Ammon's horn (tissue), 1 donor: ENCODE results near the gene VPS8.

Experiments used
- DNase-seq: peaks from one replicate; pipeline ENCODE4 v3.0.0-alpha.2; 2016; ENCODE audit warnings: low spot score

VPS8 gene

GRCh38 chr3:185060655-185061054, 248.7 kb downstream of the VPS8 start:
- DNase-seq, result no peak

DNA sequence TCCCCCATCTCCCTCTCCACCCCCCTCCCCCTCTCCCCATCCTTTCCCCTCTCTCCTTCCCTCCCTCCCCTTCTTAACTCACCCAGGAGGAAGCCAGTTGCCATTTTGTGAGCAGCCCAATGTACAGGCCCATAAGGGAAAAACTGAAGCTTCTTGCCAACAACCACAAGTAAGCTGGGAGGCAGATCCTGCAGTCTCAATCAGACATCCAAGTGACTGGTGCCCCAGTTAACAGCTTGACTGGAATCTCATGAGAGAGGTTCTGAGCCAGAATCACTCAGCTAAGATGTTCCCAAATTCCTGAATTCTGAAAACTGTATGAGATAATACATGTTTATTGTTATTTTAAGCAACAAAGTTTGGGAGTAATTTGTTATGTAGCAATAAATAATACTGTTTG, 250.2 kb downstream of the VPS8 start:
- DNase-seq, result no peak

DNA sequence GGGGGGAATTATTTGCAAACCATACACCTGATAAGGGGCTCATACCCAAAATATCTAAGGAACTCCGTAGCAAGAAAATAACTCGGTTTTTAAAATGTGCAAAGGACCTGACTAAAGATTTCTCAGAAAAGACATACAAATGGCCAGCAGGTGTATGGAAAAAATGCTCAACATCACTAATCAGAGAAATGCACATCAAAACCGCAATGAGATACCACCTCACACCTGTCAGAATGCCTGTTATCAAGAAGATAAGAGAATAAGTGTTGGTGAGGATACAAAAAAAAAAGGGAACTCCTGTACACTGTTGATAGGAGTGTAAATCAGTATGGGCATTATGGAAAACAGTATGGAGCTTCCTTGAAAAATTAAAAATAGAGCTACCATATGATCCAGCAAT, 251.5 kb downstream of the VPS8 start:
- no peak for DNase-seq

- DNase-seq, result no peak
Measured at GRCh38 chr3:185065059-185065458, 253.1 kb downstream of the VPS8 start.

DNA sequence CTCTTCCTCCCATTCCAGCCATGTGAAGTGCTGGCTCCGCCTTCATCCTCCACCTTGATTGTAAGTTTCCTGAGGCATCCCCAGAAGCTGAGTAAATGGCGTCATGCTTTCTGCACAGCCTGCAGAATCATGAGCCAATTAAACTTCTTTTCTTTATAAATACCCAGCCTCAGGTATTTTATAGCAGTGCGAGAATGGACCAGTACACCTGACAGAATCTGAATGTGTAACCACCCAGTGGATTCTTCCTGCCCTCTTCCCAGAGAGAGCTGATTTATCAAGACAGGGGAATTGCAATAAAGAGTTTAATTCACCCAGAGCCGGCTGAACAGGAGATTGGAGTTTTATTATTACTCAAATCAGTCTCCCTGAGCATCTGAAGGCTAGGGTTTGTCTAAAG, 254.3 kb downstream of the VPS8 start:
- no peak for DNase-seq

- DNase-seq, result no peak
Measured at GRCh38 chr3:185067173-185067572, 255.2 kb downstream of the VPS8 start.

GRCh38 chr3:185069037-185070030, 257.4 kb downstream of the VPS8 start:
- no peak for DNase-seq

- no peak for DNase-seq
Measured at GRCh38 chr3:185070491-185071286, 258.7 kb downstream of the VPS8 start.

GRCh38 chr3:185071287-185071800, 259.4 kb downstream of the VPS8 start:
- DNase-seq, result no peak

DNA sequence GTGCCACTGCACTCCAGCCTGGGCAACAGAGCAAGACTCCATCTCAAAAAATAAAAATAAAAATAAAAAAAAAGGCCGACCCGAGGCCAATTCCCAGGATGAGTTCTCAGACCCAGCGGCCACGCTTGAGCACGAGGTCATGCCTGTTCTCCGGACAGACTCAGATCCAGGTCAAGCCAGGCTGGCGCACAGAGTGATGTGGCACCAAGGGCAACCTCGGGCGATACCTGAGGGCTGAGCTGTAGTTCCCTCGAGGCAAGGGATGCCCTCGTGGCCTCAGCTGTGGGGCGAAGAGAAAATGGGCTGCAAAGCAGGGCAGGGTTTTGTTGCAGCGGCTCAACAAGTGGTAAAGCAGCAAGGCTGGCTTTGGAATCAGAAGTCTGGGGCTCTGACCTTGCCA, 263.6 kb downstream of the VPS8 start:
- no peak for DNase-seq

- no peak for DNase-seq
Measured at GRCh38 chr3:185076219-185076618, 264.3 kb downstream of the VPS8 start.

DNA sequence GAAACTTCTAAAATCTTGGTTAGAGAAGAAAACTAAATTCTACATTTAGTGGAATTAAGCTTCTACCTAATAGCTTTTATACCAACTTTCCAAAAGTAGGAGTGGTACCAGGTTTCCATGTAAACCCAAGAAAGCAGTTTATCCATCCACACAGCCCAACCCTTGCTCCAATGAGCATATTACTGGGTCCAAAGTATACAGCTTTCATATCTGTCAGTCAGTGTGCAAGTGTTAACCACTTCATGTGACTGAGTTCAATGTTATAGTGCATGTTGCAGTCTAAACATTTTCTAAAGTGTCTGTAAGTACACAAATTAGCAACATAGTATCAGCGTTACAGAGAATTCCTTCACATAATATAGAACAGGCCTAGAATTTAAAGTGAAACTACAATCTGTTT, 267.7 kb downstream of the VPS8 start:
- DNase-seq, result no peak

- no peak for DNase-seq
Measured at GRCh38 chr3:185081521-185081920, 269.6 kb downstream of the VPS8 start.

DNA sequence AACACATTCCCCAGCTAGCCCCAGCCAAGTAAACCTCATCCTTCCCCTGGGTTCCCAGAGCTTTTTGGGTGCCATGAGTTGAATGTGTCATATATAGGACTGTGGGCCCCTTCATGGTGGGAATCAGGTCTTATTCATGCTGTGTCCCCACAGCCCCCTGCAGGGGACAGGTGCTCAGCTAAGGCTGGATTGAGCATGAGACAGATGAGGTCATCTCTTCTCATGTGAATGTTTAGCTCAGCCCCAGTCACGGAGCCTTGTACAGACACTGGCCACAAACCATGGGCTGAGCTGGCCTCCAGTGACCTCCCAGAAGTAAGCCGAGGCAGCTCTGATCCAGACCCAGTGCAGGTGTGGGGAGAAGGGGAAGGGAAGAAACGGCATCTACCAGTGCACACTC, 270.2 kb downstream of the VPS8 start:
- no peak for DNase-seq

GRCh38 chr3:185082829-185083228, 270.9 kb downstream of the VPS8 start:
- no peak for DNase-seq

DNA sequence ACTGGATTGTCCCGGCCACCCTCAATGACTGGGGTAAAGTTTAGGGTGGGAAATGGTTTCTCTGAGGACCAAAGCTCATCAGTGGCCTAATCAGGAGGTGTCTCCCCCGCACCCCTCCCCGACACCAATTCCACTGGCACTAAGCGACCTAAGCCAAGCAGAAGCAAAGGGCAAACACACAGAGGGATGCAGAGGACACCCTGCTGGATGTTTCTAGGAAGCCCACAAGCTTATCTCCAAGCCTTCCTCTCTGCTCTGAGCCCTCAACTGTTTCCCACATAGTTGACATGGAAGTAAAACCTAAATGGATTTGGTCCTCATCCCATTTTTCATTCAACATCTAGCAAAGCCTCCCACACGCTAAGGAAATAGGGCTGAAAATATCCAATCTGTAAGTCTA, 272.4 kb downstream of the VPS8 start:
- no peak for DNase-seq

- peak; percentile 26 for DNase-seq
Measured at GRCh38 chr3:185084901-185085300, 272.9 kb downstream of the VPS8 start.

DNA sequence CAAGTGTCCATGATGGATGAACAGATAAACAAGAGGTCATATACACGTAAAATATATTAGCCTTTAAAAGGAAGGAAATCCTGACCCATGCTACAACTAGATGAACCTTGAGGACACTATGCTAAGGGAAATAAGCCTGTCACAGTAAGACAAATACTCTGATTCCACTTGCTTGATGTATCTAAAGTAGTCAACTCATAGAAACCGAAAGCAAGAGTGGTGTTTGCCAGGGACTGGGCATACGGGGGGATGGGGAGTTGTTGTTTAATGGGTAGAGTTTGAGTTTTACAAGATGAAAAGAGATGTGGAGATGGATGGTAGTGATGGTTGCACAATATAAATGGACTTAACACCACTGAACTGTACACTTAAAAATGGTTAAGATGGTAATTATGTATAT, 275.5 kb downstream of the VPS8 start:
- no peak for DNase-seq

GRCh38 chr3:185089343-185089742, 277.4 kb downstream of the VPS8 start:
- DNase-seq, result no peak

DNA sequence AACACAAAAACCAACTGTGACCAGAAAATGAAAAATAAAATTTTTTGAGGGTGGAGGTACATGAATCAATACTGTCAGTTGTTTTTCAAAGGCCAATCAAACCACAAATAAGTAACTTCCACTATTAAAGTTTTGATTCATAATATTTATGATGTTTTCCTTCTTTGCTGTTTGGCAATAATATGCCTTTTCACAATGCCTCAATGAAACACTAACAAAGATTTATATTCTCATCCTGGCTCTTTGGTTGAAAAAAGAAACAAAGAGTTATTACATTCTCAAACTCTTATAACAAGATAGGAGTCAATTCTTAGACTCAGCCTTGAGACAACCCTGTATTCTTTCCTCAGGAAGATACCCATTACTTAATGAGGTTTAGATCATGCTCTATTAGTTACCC, 277.8 kb downstream of the VPS8 start:
- no peak for DNase-seq

- DNase-seq, result no peak
Measured at GRCh38 chr3:185090811-185091210, 278.8 kb downstream of the VPS8 start.

- DNase-seq, result no peak
Measured at GRCh38 chr3:185093116-185093515, 281.1 kb downstream of the VPS8 start.

DNA sequence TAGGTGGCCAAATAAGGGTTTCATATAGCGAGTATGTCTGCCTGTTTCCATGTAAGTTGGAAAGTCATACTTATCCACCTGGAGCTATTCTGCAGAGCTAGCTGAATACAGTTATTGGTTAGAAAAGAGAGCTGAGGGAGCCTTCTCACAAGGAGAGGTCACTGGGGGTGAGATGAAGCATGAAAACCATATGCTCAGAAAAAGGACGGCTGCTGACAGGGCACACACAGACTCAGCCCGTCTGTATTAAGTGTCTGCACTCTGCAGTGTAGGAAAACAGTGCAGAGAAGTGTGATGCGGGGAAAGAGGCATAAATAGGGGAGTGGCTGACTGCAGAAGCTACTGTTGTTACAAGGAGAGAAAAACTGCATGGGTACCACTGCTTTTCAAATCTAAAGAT, 282.7 kb downstream of the VPS8 start:
- DNase-seq, result no peak
